ENCODE data around the gene KRTAP10-10.

Gene KRTAP10-10

GRCh38 chr21:44686000-44686781 is 49.0 kb downstream of the KRTAP10-10 start:
- DNase-seq, result no peak

- DNase-seq, result no peak
Measured at GRCh38 chr21:44686843-44687561, 49.8 kb downstream of the KRTAP10-10 start.

GRCh38 chr21:44687671-44688070 is 50.5 kb downstream of the KRTAP10-10 start:
- no peak for DNase-seq
